MCF 10A (cell line): ENCODE data around the gene MRPS27. TPM values are rescaled to one million over a fixed set of nuclear protein-coding genes. Genes with fewer than 3 reads are reported as not detected.

Source experiments
- BruUV-seq: library from RNA; stranded (reverse); fragments of 400-500 nt; replicated peaks from 2 replicates; lab custom pipeline; 2021; lab: Mats Ljungman, UMichigan
- CTCF ChIA-PET: fragments of 300-600 bp; sonication (Branson Sonifier 250); formaldehyde crosslinking; extraction: SDS; loops from one replicate; lab custom pipeline; 2021; ENCODE audit warnings: antibody characterized with exemption, inconsistent platforms; lab: Yijun Ruan, JAX
- POLR2A ChIA-PET: fragments of 300-600, 350-650 bp; sonication (Branson Sonifier 250); formaldehyde crosslinking; extraction: SDS; loops from one replicate; lab custom pipeline; 2020; ENCODE audit warnings: antibody characterized with exemption, inconsistent platforms; lab: Yijun Ruan, JAX
- DNase-seq: peaks from one replicate; pipeline ENCODE4 v3.0.0-alpha.2; 2018; ENCODE audit not compliant: unreplicated experiment
- H3K27ac Mint-ChIP-seq: one replicate; pipeline ENCODE4 v1.8.0; 2022; ENCODE audit warnings: mild to moderate bottlenecking, low read depth, mixed read lengths; ENCODE audit not compliant: unreplicated experiment
- H3K27me3 Mint-ChIP-seq: one replicate; pipeline ENCODE4 v1.8.0; 2022; ENCODE audit warnings: mixed read lengths; ENCODE audit not compliant: insufficient read depth, unreplicated experiment
- H3K36me3 Mint-ChIP-seq: one replicate; pipeline ENCODE4 v1.8.0; 2022; ENCODE audit warnings: mild to moderate bottlenecking, moderate library complexity, mixed read lengths; ENCODE audit not compliant: insufficient read depth, unreplicated experiment
- H3K4me1 Mint-ChIP-seq: one replicate; pipeline ENCODE4 v1.8.0; 2022; ENCODE audit warnings: mixed read lengths; ENCODE audit not compliant: insufficient read depth, unreplicated experiment
- H3K4me3 Mint-ChIP-seq: one replicate; pipeline ENCODE4 v1.8.0; 2022; ENCODE audit warnings: mild to moderate bottlenecking, moderate library complexity, mixed read lengths; ENCODE audit not compliant: unreplicated experiment
- H3K9me3 Mint-ChIP-seq: one replicate; pipeline ENCODE4 v1.8.0; 2022; ENCODE audit warnings: mixed read lengths; ENCODE audit not compliant: unreplicated experiment
- CTCF ChIP-seq: fragments of 200-600 bp; IDR thresholded peaks from one replicate; pipeline ENCODE4 v1.8.0; 2022; ENCODE audit warnings: antibody characterized with exemption, mild to moderate bottlenecking; ENCODE audit not compliant: unreplicated experiment
- intact Hi-C: fragments of 100-400 bp; cut with micrococcal nuclease; formaldehyde crosslinking; loops from 2 replicates; pipeline ENCODE4 v1.14.1; 2022
- total RNA-seq: library from RNA; stranded (reverse); gene quantifications from 2 replicates; pipeline ENCODE4 v1.2.3, GENCODE V29; 2022

Gene MRPS27
- total RNA-seq, 1 experiment from 2014 or later, result 68.5 TPM

DNA sequence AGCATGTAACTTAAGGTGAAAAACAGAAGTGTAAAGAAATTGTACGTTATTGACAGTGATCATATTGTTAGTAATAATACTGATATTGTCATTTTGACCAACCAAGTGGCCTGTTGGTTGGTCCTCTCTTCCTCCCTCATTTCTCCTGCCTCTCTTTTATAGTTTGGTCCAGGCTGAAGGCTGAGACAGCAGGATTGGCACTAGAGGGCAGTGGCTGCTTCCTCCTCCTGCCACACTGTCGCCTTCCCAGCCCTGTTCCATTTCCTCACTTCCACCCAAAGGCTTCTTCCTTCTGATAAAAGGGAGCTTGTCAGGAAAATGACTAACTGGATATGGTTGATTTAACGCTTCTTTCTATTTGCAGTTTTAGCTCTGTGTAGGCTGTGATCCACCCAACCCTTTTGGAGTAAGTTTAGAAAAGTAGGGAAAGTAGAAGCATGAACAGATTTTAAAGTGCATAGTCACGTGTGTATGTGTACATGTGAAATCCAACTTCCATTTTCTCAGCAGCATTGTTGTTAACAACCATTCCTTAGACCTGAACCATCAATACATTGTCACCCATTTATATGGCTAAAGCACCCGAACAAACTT is 35.8 kb upstream of the MRPS27 start:
- Mint-ChIP-seq H3K27me3 (no peaks in the 10 kb centered on the region), H3K36me3 (peaks cover 44% of the 10 kb centered on the region), H3K4me3 (no peak overlapping the region), H3K4me1 (peaks cover 13% of the 10 kb centered on the region), H3K9me3 (no peaks in the 10 kb centered on the region), H3K27ac (no peak overlapping the region)
- BruUV-seq, result no TSS peak
- peak; percentile 35 for TF ChIP-seq CTCF
- ChIA-PET CTCF (interaction anchor here (0.6 to 3.1 kb wide), 29 partner anchors 10 to 544 kb away, joined by 3 to 32 read pairs (median 3); no protein-coding TSS in a partner anchor), POLR2A (interaction anchor here (0.8 to 1.9 kb wide), 5 partner anchors 8 to 487 kb away, joined by 3 to 14 read pairs (median 3); partner anchors contain the start of gene TNPO1)
- DNase-seq, result peak; percentile 61
- intact Hi-C loops, result no loop called here

- H3K27ac Mint-ChIP-seq, result peak overlapping the region; percentile 75
- DNase-seq, result no peak
- POLR2A ChIA-PET, result no interaction called here
These were observed 33.0 kb upstream of the MRPS27 start for GRCh38 chr5:72353046-72353445.

DNA sequence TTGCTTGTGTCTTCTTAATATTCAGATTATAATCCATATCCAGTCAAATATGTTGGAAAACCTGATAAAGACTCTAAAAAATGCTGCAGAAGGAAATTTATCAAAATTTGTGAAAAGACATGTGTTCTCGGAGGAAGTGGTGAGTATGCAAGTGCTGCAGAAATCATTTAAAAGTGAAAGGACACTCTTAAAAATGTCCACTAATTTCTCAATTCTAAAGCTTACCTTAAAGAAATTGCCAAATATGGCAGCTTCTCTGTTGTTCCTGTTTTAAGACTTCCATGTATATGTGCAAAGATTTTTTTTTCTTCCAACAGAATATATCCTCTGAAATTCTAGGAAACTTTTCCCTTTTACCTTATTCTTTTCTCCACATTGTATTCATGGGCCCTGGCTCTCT is 32.6 kb upstream of the MRPS27 start:
- no TSS peak for BruUV-seq
- no peak for TF ChIP-seq CTCF
- no peaks in the 10 kb centered on the region for H3K27me3 Mint-ChIP-seq

More at GRCh38 chr5:72353046-72353445, 33.0 kb upstream of the MRPS27 start:
- Mint-ChIP-seq H3K9me3 (no peaks in the 10 kb centered on the region), H3K4me3 (no peak overlapping the region), H3K36me3 (peaks cover 20% of the 10 kb centered on the region), H3K27me3 (no peaks in the 10 kb centered on the region), H3K4me1 (peaks cover 19% of the 10 kb centered on the region)
- BruUV-seq, result no TSS peak
- intact Hi-C loops, result no loop called here
- CTCF ChIA-PET, result interaction anchor here (0.7 to 1.5 kb wide), 2 partner anchors 171 to 323 kb away, joined by 3 to 11 read pairs; no protein-coding TSS in a partner anchor
- no peak for TF ChIP-seq CTCF

GRCh38 chr5:72351376-72351775 is 31.3 kb upstream of the MRPS27 start:
- no peaks in the 10 kb centered on the region for H3K27me3 Mint-ChIP-seq
- H3K9me3 Mint-ChIP-seq, result no peaks in the 10 kb centered on the region
- TF ChIP-seq CTCF, result no peak
- H3K36me3 Mint-ChIP-seq, result peaks cover 13% of the 10 kb centered on the region
- intact Hi-C loops, result no loop called here
- ChIA-PET CTCF (interaction anchor here (0.6 kb wide), 1 partner anchor 81 kb away, joined by 4 read pairs; no protein-coding TSS in a partner anchor), POLR2A (no interaction called here)
- DNase-seq, result no peak
- no peak overlapping the region for H3K27ac Mint-ChIP-seq
- H3K4me1 Mint-ChIP-seq, result peaks cover 26% of the 10 kb centered on the region
- no peak overlapping the region for H3K4me3 Mint-ChIP-seq
- no TSS peak for BruUV-seq

More for the DNA sequence above, 32.6 kb upstream of the MRPS27 start:
- POLR2A ChIA-PET, result interaction anchor here (0.7 kb wide), 1 partner anchor 8 kb away, joined by 3 read pairs; no protein-coding TSS in a partner anchor
- intact Hi-C loops, result no loop called here
- Mint-ChIP-seq H3K4me1 (peaks cover 22% of the 10 kb centered on the region), H3K4me3 (no peak overlapping the region), H3K36me3 (peaks cover 20% of the 10 kb centered on the region), H3K9me3 (no peaks in the 10 kb centered on the region), H3K27ac (peak overlapping the region; percentile 75)
- CTCF ChIA-PET, result no interaction called here
- DNase-seq, result no peak
